HG03378 (cell line): ENCODE measurements around the gene BNC2.
"Not testable (repeated sequence)": the region's sequence is repeated elsewhere in the genome, so short reads cannot be mapped to it uniquely, and the experiment has no call there.

Experiments
- ATAC-seq: cut with Tn5 transposase; IDR thresholded peaks from one replicate; pipeline ENCODE4 v1.9.1; 2021; ENCODE audit warnings: mild to moderate bottlenecking, moderate library complexity; ENCODE audit not compliant: unreplicated experiment

The BNC2 gene

DNA sequence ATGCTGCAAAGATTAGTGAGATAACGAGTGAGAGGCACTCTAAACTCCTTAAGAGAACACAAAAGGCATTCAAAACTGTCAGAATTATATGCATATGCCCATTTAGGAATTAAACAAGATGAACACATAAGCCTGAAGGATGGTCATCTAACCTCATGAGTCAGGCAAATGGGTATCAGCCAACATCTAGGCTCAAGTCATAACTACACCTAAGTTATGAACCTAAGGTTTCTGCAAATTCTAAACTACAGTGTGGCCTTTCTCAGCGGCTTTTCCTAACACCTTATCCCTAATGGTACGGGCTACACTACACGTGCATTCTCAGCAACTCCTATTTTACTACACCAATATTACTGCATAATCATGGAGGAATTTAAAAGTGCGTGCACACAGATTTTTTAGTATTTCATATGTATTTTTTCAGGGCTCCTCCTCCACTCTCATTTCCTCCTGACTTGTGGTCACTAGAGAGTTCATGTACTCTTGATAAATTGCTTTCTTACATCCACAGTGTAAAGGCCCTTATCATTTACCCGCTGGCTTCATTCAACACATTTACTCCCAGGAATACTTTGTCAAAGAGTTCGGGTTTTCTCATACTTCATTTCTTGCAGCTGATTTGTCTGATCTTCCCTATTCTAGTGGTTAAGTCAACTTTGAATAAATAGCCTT, 316.5 kb downstream of the BNC2 start:
- no peak for ATAC-seq

DNA sequence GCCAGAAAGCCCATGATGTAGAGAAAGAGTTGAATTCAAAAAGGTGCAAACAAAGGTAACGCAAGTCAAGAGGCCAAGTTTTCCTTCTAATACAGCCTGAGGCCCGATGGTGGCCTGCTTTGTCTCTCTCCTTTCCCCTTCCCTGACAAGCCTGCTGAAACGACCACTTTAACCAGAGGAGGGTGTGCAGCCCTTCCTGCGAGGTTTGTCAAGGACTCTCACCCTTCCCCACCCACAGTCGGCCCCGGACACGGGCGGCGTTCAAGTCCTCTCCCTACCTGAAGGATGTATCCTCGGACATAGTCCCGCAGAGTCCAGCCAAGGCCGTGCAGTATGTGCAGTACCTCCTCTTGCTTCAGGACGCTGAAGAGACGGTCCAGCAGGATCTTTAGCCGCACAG, 318.2 kb downstream of the BNC2 start:
- no peak for ATAC-seq

- ATAC-seq: no peak
Observed at GRCh38 chr9:16551692-16552091, 318.8 kb downstream of the BNC2 start.

- no peak for ATAC-seq
Observed at GRCh38 chr9:16545639-16546038, 324.8 kb downstream of the BNC2 start.

- ATAC-seq: no peak
Observed at GRCh38 chr9:16544842-16545241, 325.6 kb downstream of the BNC2 start.

- ATAC-seq: no peak
Observed at GRCh38 chr9:16543686-16544085, 326.8 kb downstream of the BNC2 start.

- no peak for ATAC-seq
Observed at GRCh38 chr9:16543225-16543624, 327.2 kb downstream of the BNC2 start.

DNA sequence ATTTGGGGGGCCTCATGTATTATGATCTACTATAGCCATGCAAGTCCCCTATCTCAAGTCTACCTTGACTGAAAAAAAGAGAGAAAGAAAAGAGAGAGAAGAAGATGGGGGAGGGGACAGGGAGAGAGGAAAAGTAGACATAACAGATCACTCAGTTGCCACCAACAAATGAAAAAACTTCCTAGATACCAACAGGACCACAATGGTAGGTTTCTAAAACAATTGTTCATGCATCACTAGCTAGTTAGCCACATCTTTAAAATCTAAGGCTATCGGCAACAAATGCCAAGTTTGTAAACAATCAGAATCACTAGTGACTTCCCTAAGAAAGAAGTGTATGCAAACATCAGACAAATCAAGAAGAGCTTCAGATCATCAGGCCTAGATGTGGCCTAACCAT, 328.2 kb downstream of the BNC2 start:
- ATAC-seq: no peak

- ATAC-seq: no peak
Observed at GRCh38 chr9:16540743-16541613, 329.5 kb downstream of the BNC2 start.

DNA sequence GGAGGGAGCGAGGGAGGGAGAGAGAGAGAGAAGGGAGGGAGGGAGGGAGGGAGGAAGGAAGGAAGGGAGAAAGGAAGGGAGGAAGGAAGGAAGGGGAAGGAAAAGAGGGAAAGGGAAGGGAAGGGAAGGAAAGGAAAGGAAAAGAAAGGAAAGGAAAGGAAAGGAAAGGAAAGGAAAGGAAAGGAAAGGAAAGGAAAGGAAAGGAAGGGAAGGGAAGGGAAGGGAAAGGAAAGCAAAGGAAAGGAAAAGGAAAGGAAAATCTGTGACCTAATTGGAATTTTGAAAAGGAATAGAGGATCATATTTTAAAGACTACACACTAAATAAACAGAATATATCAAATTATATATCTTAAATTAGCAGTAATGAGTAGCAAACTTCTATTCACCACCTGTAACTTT, 330.8 kb downstream of the BNC2 start:
- ATAC-seq: not testable (repeated sequence)

- no peak for ATAC-seq
Observed at GRCh38 chr9:16535555-16535954, 334.9 kb downstream of the BNC2 start.

GRCh38 chr9:16532681-16533450, 337.6 kb downstream of the BNC2 start:
- ATAC-seq: no peak

- no peak for ATAC-seq
Observed at GRCh38 chr9:16532272-16532671, 338.2 kb downstream of the BNC2 start.

DNA sequence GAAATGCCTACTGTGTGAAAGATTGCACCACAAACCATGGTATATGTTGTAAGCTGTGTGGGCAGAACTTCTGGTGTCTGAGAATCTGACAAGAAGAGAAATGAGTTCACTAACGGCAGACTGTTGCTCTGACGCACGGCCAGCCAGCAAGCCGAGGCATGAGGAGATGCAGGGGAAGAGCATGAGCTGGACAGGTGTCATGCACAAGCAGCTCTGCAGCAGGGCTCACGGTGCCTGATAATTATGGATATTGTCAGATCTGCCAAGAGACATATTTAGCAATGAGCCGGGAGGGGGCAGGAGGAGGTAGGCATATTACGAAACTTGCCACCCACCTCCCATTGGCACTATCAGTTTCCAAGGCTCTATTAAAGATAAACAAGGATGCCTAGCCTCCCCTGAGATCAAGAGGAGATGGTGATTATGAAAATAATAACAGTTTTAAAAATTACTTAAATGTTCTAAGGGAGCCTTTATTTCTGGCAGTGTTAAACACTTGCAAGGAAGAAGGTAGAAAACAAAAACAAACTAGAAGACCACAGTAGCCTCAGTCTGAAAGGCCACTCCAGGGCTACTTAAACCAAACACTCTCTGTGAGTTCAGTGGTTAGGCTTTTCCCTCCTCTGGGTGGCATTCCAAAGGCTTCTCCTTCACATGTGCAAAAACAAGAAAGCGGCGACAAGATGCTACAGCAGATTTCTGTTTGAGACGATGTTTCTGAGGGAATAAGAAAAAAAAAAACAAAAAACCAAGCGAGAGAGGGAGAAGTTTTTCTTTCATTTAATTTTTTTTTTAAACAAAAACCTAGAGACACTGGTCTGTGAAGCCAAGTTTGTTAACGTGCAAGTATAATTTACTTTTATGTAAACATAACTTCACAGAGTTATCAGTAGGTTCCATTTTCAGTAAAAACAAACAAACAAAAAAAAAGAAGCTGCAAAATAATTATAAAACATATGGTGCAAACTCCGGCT, 339.5 kb downstream of the BNC2 start:
- no peak for ATAC-seq

DNA sequence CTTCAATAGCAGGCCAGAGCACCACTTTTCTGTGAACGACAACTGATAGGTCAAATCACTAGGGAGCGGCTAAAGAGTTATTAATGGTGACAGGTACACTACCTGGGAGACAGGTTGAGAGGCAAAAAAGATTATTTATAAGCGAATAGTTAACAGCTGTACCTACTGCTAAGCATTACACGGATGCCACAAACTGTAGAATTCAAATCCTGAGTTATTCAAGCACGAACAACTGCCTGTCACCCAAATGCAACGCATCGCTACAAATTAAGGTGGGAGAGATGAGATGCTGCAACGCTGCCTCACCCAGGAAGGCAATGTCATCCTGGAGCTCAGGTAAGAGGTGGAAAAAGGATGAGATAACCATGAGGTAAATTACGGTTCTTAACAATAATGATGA, 342.9 kb downstream of the BNC2 start:
- ATAC-seq: no peak

DNA sequence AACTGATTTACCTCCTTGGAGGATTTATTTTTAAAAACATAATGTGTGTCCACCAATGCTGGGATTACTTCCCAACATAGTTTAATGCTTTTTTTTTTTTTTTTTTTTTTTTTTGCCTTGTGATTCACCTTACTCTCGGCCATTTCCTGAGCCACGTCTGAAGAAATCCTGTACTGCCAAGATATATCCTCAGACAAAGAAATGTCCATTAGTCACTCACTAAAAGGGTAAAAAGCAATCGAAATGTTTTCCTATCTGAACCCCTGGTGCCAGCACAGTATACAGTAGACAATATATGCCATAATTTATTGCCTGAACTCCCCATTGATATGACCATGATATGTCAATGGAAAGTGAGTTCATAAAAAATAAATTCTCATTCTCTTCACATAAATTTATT, 344.1 kb downstream of the BNC2 start:
- ATAC-seq: no peak

- no peak for ATAC-seq
Observed at GRCh38 chr9:16524823-16525222, 345.6 kb downstream of the BNC2 start.

GRCh38 chr9:16524078-16524477, 346.4 kb downstream of the BNC2 start:
- ATAC-seq: no peak

DNA sequence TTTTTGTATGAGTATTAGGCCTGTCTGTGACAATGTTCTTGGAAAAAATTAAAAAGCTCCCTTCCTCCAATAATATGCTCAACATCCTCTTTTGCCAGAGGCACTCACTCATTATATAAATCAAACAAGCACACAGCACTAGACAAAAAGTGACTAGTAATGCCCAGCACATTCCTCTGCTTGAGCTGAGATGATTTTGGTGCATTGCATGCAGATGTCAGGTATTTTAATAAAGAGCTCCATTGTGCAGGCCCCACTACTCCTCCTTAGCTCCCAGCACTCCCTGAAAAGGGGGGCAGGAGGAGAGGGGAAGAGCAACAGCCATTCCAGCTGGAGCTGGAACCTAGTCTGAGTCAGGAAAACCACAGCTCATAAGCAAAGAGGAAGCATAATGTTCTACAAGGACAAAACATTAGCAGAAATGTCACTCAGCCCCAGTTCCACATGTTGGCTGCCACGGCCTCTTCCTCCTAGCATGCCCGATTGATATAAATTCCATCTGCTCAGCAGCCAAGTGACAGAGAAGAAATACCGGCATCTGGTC, 348.5 kb downstream of the BNC2 start:
- ATAC-seq: no peak

DNA sequence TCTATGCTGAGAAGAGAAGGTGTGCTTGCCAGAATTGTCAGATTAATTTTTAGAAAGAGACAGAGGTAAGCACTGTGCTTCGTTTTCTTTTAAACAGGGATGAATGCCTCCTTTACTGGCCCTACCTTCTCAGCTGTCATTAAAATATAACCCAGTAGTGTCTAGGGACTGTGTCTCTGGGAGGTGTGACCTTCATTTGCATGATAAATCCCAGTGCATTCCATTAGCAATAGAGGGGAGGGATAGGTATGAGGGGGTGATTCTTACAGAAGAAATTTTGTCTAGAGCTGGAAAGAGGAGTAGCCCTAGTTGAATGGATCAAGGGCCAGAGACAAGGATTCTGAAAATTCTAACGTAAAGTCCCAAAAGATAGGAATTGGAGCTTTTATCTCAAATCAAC, 351.5 kb downstream of the BNC2 start:
- ATAC-seq: no peak
